Keratinocyte (primary cell): ENCODE data around the gene EMC10. TPM values are rescaled to one million over a fixed set of nuclear protein-coding genes. Genes with fewer than 3 reads are reported as not detected.

Source experiments
- DNase-seq: peaks from one replicate; pipeline ENCODE4 v3.0.0-alpha.2; 2011; ENCODE audit warnings: low read depth, missing footprints, low spot score
- FAIRE-seq: peaks from 2 replicates; lab custom pipeline; 2011; peaks lifted over from hg19 to GRCh38; lab: Jason Lieb, UNC
- H2AFZ ChIP-seq: 2 replicates; pipeline ENCODE4 v1.6.0; 2012; ENCODE audit warnings: low read length, control low read depth, inconsistent platforms; ENCODE audit not compliant: control insufficient read depth
- H3K27ac ChIP-seq: 2 replicates; pipeline ENCODE4 v1.5.1; 2011; ENCODE audit warnings: low read length; ENCODE audit not compliant: control insufficient read depth, insufficient read depth
- H3K27me3 ChIP-seq: 3 replicates; pipeline ENCODE4 v1.6.0; 2011; ENCODE audit warnings: low read length; ENCODE audit not compliant: control insufficient read depth, insufficient read depth; ENCODE audit errors: extremely low read depth
- H3K36me3 ChIP-seq, 2 experiments: 2 replicates in 1 of 2; 3 replicates in 1 of 2; pipeline ENCODE4 v1.5.1; 2011; ENCODE audit warnings: low read length in 2 of 2, mild to moderate bottlenecking in 1 of 2; ENCODE audit not compliant: control insufficient read depth in 2 of 2, insufficient read depth in 2 of 2; ENCODE audit errors: extremely low read depth in 1 of 2
- H3K4me1 ChIP-seq: 3 replicates; pipeline ENCODE4 v1.5.1; 2011; ENCODE audit warnings: low read length; ENCODE audit not compliant: control insufficient read depth, insufficient read depth; ENCODE audit errors: extremely low read depth
- H3K4me2 ChIP-seq: 3 replicates; pipeline ENCODE4 v1.6.0; 2011; ENCODE audit warnings: low read depth, low read length; ENCODE audit not compliant: control insufficient read depth, insufficient read depth; ENCODE audit errors: extremely low read depth
- H3K4me3 ChIP-seq, 3 experiments: fragments of 200-600 bp in 1 of 3; sonication (generic) in 1 of 3; 2 replicates in 2 of 3; 3 replicates in 1 of 3; pipeline ENCODE4 v1.5.1; 2011 to 2016; ENCODE audit warnings: low read length in 3 of 3, mild to moderate bottlenecking in 3 of 3, control low read depth in 2 of 3, inconsistent platforms in 1 of 3, low read depth in 1 of 3, mixed read lengths in 1 of 3, mixed run types in 1 of 3, moderate library complexity in 1 of 3; ENCODE audit not compliant: control insufficient read depth in 2 of 3, insufficient read depth in 2 of 3; ENCODE audit errors: extremely low read depth in 1 of 3
- H3K79me2 ChIP-seq: 2 replicates; pipeline ENCODE4 v1.6.0; 2012; ENCODE audit warnings: low read length; ENCODE audit not compliant: control insufficient read depth, insufficient read depth
- H3K9ac ChIP-seq: 3 replicates; pipeline ENCODE4 v1.6.0; 2011; ENCODE audit warnings: low read length; ENCODE audit not compliant: control insufficient read depth, insufficient read depth; ENCODE audit errors: extremely low read depth
- H3K9me1 ChIP-seq: 3 replicates; pipeline ENCODE4 v1.6.0; 2011; ENCODE audit warnings: low read length; ENCODE audit not compliant: control insufficient read depth, insufficient read depth; ENCODE audit errors: extremely low read depth
- H3K9me3 ChIP-seq: 2 replicates; pipeline ENCODE4 v1.5.1; 2012; ENCODE audit warnings: low read depth, low read length; ENCODE audit not compliant: control insufficient read depth
- H4K20me1 ChIP-seq: 3 replicates; pipeline ENCODE4 v1.6.0; 2011; ENCODE audit warnings: low read length; ENCODE audit not compliant: control insufficient read depth, insufficient read depth; ENCODE audit errors: extremely low read depth
- CTCF ChIP-seq, 3 experiments: IDR thresholded peaks in 1 of 3; conservative IDR thresholded peaks in 1 of 3; optimal IDR thresholded peaks in 1 of 3; 2 replicates in 2 of 3; 3 replicates in 1 of 3; pipeline versions ENCODE3 to v1.5.1; 2011; ENCODE audit warnings: low read length in 3 of 3, mild to moderate bottlenecking in 3 of 3, moderate library complexity in 2 of 3, control low read depth in 1 of 3, inconsistent platforms in 1 of 3; ENCODE audit not compliant: insufficient read depth in 2 of 3; ENCODE audit errors: extremely low read depth in 1 of 3
- EZH2 ChIP-seq: IDR thresholded peaks from one replicate; pipeline ENCODE4 v1.6.1; 2012; ENCODE audit warnings: inconsistent platforms, mild to moderate bottlenecking, low read length, moderate library complexity
- dilution Hi-C: fragments of 300-500 bp; cut with MboI; formaldehyde crosslinking; loops from one replicate; pipeline ENCODE4 v1.7.0; 2020; ENCODE audit warnings: low sequenced_read_pairs; ENCODE audit not compliant: extremely low pct_ligation_motif_present
- polyA plus RNA-seq, 5 experiments: library from polyadenylated mRNA; depleted of rRNA in 3 of 5; stranded (reverse) in 3 of 5; stranded (forward) in 1 of 5; unstranded in 1 of 5; fragments of >200 nt; gene quantifications; 1 replicate in 1 of 5; 2 replicates in 3 of 5; 3 replicates in 1 of 5; pipeline versions ENCODE4 v1.2.1 to v1.2.3, GENCODE V29; 2011 to 2012; ENCODE audit warnings: missing spikeins in 2 of 5, low read depth in 1 of 5, low replicate concordance in 1 of 5

Gene EMC10
- polyA plus RNA-seq, 1 donor (not counting 4 experiments of a cell fraction or from before 2014, with no cell fraction given), result 26.7 TPM

GRCh38 chr19:50453243-50453642 lies 23.1 kb upstream of the EMC10 start:
- no peak overlapping the region for H3K4me2 ChIP-seq
- H2AFZ ChIP-seq, result no peak overlapping the region
- no peaks in the 10 kb centered on the region for H3K4me1 ChIP-seq
- no peaks in the 10 kb centered on the region for H3K36me3 ChIP-seq
- no peak for TF ChIP-seq EZH2
- TF ChIP-seq CTCF (optimal IDR thresholded peaks at IDR 0.05 in 1 of 3, IDR thresholded peaks at IDR 0.05 in 1 of 3, conservative IDR thresholded peaks at IDR 0.05 in 1 of 3; ENCODE audit: extremely low read depth in 1 of 3, insufficient read depth in 2 of 3, low read length in 3 of 3), result no peak
- H3K4me3 ChIP-seq, result no peak overlapping the region
- FAIRE-seq (no peak), DNase-seq (no peak)
- no peaks in the 10 kb centered on the region for H3K79me2 ChIP-seq
- H4K20me1 ChIP-seq, result no peaks in the 10 kb centered on the region
- H3K27me3 ChIP-seq, result peaks cover 7% of the 10 kb centered on the region
- H3K9me3 ChIP-seq, result no peaks in the 10 kb centered on the region
- no peaks in the 10 kb centered on the region for H3K9me1 ChIP-seq
- dilution Hi-C loops, result no loop called here
- no peak overlapping the region for H3K27ac ChIP-seq
- H3K9ac ChIP-seq, result no peak overlapping the region

GRCh38 chr19:50455992-50456391 lies 20.3 kb upstream of the EMC10 start:
- Histone ChIP-seq H3K4me2 (no peak overlapping the region), H3K9me1 (no peaks in the 10 kb centered on the region), H2AFZ (no peak overlapping the region), H3K36me3 (no peaks in the 10 kb centered on the region), H3K9ac (no peak overlapping the region), H3K4me1 (no peaks in the 10 kb centered on the region), H3K27me3 (peaks cover 4% of the 10 kb centered on the region), H3K27ac (no peak overlapping the region), H4K20me1 (no peaks in the 10 kb centered on the region), H3K4me3 (no peak overlapping the region), H3K9me3 (no peaks in the 10 kb centered on the region), H3K79me2 (no peaks in the 10 kb centered on the region)
- FAIRE-seq, result no peak
- dilution Hi-C loops, result no loop called here
- TF ChIP-seq EZH2, result no peak
- no peak for TF ChIP-seq CTCF (optimal IDR thresholded peaks at IDR 0.05 in 1 of 3, IDR thresholded peaks at IDR 0.05 in 1 of 3, conservative IDR thresholded peaks at IDR 0.05 in 1 of 3; ENCODE audit: extremely low read depth in 1 of 3, insufficient read depth in 2 of 3, low read length in 3 of 3)
- no peak for DNase-seq
